HEK293 (cell line): Measurements from ENCODE around the gene TNIP1.

Experiments used
- CTCF ChIA-PET: fragments of 350-600 bp; formaldehyde crosslinking; extraction: SDS; loops from one replicate; lab custom pipeline; 2021; ENCODE audit warnings: antibody characterized with exemption; lab: Yijun Ruan, JAX
- POLR2A ChIA-PET: fragments of 300-600 bp; formaldehyde crosslinking; extraction: SDS; loops from one replicate; lab custom pipeline; 2020; ENCODE audit warnings: antibody characterized with exemption, inconsistent platforms; lab: Yijun Ruan, JAX
- H3K27ac ChIP-seq: fragments of 200-500 bp; sonication (Bioruptor generic); 2 replicates; pipeline ENCODE4 v1.5.1; 2014; ENCODE audit warnings: low read depth, low read length, control low read depth, inconsistent platforms; ENCODE audit errors: extremely low read depth
- H3K36me3 ChIP-seq, 2 experiments: fragments of 200-500 bp in 1 of 2; sonication (Bioruptor generic) in 1 of 2; 1 replicate in 1 of 2; 2 replicates in 1 of 2; pipeline ENCODE4 v1.5.1; 2014 to 2017; ENCODE audit warnings: inconsistent platforms in 2 of 2, low read length in 2 of 2; ENCODE audit not compliant: control insufficient read depth in 2 of 2, insufficient read depth in 1 of 2
- H3K4me1 ChIP-seq: fragments of 200-500 bp; sonication (Bioruptor generic); 2 replicates; pipeline ENCODE4 v1.5.1; 2014; ENCODE audit warnings: mild to moderate bottlenecking, low read length, inconsistent platforms; ENCODE audit not compliant: control insufficient read depth, insufficient read depth
- H3K4me3 ChIP-seq: 2 replicates; pipeline ENCODE4 v1.5.1; 2011; ENCODE audit warnings: low read depth, mild to moderate bottlenecking, control low read depth, low read length, moderate library complexity
- H3K9me3 ChIP-seq: fragments of 200-500 bp; sonication (Bioruptor generic); 2 replicates; pipeline ENCODE4 v1.5.1; 2014; ENCODE audit warnings: low read depth, low read length, inconsistent platforms; ENCODE audit not compliant: control insufficient read depth, insufficient read depth
- KLF1 ChIP-seq: fragments of 450-650 bp; formaldehyde crosslinking; IDR thresholded peaks from 2 replicates; pipeline ENCODE4 v1.5.1; 2016; ENCODE audit warnings: missing biosample characterization, missing genetic modification characterization
- MEIS1 ChIP-seq: sonication (generic); formaldehyde crosslinking; IDR thresholded peaks from 2 replicates; pipeline ENCODE4 v1.8.1; 2022; ENCODE audit warnings: missing genetic modification reagents, mild to moderate bottlenecking, borderline replicate concordance
- MYNN ChIP-seq: fragments of 450-650 bp; formaldehyde crosslinking; IDR thresholded peaks from 2 replicates; pipeline ENCODE4 v1.5.1; 2016; ENCODE audit warnings: missing biosample characterization, missing genetic modification characterization, borderline replicate concordance
- MZF1 ChIP-seq: fragments of 450-650 bp; formaldehyde crosslinking; IDR thresholded peaks from 2 replicates; pipeline ENCODE4 v1.5.1; 2017; ENCODE audit warnings: missing biosample characterization, missing genetic modification characterization, borderline replicate concordance
- SP3 ChIP-seq: fragments of 450-650 bp; formaldehyde crosslinking; IDR thresholded peaks from 2 replicates; pipeline ENCODE4 v1.5.1; 2016; ENCODE audit warnings: missing biosample characterization, missing genetic modification characterization
- ZNF175 ChIP-seq: fragments of 450-650 bp; formaldehyde crosslinking; IDR thresholded peaks from 2 replicates; pipeline ENCODE4 v1.5.1; 2016; ENCODE audit warnings: missing biosample characterization, missing genetic modification characterization
- ZNF221 ChIP-seq: fragments of 450-650 bp; formaldehyde crosslinking; IDR thresholded peaks from 2 replicates; pipeline ENCODE4 v1.5.1; 2017; ENCODE audit warnings: missing biosample characterization, missing genetic modification characterization, borderline replicate concordance
- ZNF266 ChIP-seq: fragments of 450-650 bp; formaldehyde crosslinking; IDR thresholded peaks from 2 replicates; pipeline ENCODE4 v1.5.1; 2016; ENCODE audit warnings: missing biosample characterization, missing genetic modification characterization, low read depth
- ZNF341 ChIP-seq: fragments of 450-650 bp; formaldehyde crosslinking; IDR thresholded peaks from 2 replicates; pipeline ENCODE4; 2016; ENCODE audit warnings: low read depth, missing biosample characterization, missing genetic modification characterization
- ZNF398 ChIP-seq: fragments of 450-650 bp; formaldehyde crosslinking; IDR thresholded peaks from 2 replicates; pipeline ENCODE4 v1.5.1; 2017; ENCODE audit warnings: missing biosample characterization, missing genetic modification characterization
- ZNF473 ChIP-seq: fragments of 450-650 bp; formaldehyde crosslinking; IDR thresholded peaks from 2 replicates; pipeline ENCODE4 v1.5.1; 2017; ENCODE audit warnings: missing biosample characterization, missing genetic modification characterization
- ZNF501 ChIP-seq: fragments of 450-650 bp; formaldehyde crosslinking; IDR thresholded peaks from 2 replicates; pipeline ENCODE4 v1.5.1; 2016; ENCODE audit warnings: missing biosample characterization, missing genetic modification characterization
- ZNF560 ChIP-seq: fragments of 450-650 bp; formaldehyde crosslinking; IDR thresholded peaks from 2 replicates; pipeline ENCODE4 v1.5.1; 2017; ENCODE audit warnings: missing biosample characterization, missing genetic modification characterization, borderline replicate concordance
- ZNF571 ChIP-seq: fragments of 450-650 bp; formaldehyde crosslinking; IDR thresholded peaks from 2 replicates; pipeline ENCODE4 v1.5.0; 2017; ENCODE audit warnings: missing biosample characterization, missing genetic modification characterization
- ZNF785 ChIP-seq: fragments of 450-650 bp; formaldehyde crosslinking; IDR thresholded peaks from 2 replicates; pipeline ENCODE4 v1.5.1; 2016; ENCODE audit warnings: missing biosample characterization, missing genetic modification characterization
- ZNF791 ChIP-seq: fragments of 450-650 bp; formaldehyde crosslinking; IDR thresholded peaks from 2 replicates; pipeline ENCODE4 v1.5.1; 2016; ENCODE audit warnings: missing biosample characterization, missing genetic modification characterization
- ZNF830 ChIP-seq: fragments of 450-650 bp; IDR thresholded peaks from 2 replicates; pipeline ENCODE4 v1.5.0; 2018; ENCODE audit warnings: missing biosample characterization, missing genetic modification characterization, low read depth, mild to moderate bottlenecking, moderate library complexity
- ZSCAN23 ChIP-seq: fragments of 450-650 bp; formaldehyde crosslinking; IDR thresholded peaks from 2 replicates; pipeline ENCODE4 v1.5.1; 2016; ENCODE audit warnings: missing biosample characterization, missing genetic modification characterization
- TF ChIP-seq, protein P1 (sequence below): fragments of 450-650 bp; formaldehyde crosslinking; IDR thresholded peaks from 2 replicates; pipeline ENCODE4 v1.5.1; 2017; ENCODE audit warnings: missing biosample characterization, mild to moderate bottlenecking, missing genetic modification characterization, moderate library complexity
- TF ChIP-seq, protein P2 (sequence below): fragments of 450-650 bp; formaldehyde crosslinking; IDR thresholded peaks from 2 replicates; pipeline ENCODE4 v1.5.1; 2016; ENCODE audit warnings: missing biosample characterization, missing genetic modification characterization
- TF ChIP-seq, protein P3 (sequence below): fragments of 450-650 bp; formaldehyde crosslinking; IDR thresholded peaks from 2 replicates; pipeline ENCODE4 v1.5.1; 2017; ENCODE audit warnings: missing biosample characterization, missing genetic modification characterization
- TF ChIP-seq, protein P4 (sequence below): fragments of 450-650 bp; formaldehyde crosslinking; IDR thresholded peaks from 2 replicates; pipeline ENCODE4; 2016; ENCODE audit warnings: missing biosample characterization, missing genetic modification characterization
- TF ChIP-seq, protein P5 (sequence below): fragments of 450-650 bp; formaldehyde crosslinking; IDR thresholded peaks from 2 replicates; pipeline ENCODE4 v1.5.1; 2016; ENCODE audit warnings: missing biosample characterization, missing genetic modification characterization
- TF ChIP-seq, protein P6 (sequence below): fragments of 450-650 bp; formaldehyde crosslinking; IDR thresholded peaks from 2 replicates; pipeline ENCODE4 v1.5.1; 2016; ENCODE audit warnings: missing biosample characterization, missing genetic modification characterization

TNIP1 gene

DNA sequence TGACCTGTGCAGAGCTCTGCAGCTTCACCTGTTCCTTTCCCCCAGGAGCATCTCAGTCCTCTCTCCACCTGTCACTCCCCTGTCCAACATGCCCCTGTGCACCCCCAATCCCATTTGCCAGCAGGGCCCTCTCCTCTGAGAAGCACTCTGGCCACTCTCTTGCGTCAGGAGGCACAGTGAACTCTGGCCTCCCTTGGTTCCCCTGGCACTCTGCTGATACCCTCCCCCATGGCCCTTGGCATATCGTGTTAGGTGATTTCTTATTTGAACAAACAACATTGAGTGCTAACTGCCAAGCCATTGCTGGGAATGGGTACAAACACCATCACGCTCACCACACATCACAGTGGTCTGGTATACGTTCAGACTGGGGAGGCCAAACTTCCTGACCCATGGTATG is 20.9 kb upstream of the TNIP1 start (continued):
- TF ChIP-seq, protein P1, sequence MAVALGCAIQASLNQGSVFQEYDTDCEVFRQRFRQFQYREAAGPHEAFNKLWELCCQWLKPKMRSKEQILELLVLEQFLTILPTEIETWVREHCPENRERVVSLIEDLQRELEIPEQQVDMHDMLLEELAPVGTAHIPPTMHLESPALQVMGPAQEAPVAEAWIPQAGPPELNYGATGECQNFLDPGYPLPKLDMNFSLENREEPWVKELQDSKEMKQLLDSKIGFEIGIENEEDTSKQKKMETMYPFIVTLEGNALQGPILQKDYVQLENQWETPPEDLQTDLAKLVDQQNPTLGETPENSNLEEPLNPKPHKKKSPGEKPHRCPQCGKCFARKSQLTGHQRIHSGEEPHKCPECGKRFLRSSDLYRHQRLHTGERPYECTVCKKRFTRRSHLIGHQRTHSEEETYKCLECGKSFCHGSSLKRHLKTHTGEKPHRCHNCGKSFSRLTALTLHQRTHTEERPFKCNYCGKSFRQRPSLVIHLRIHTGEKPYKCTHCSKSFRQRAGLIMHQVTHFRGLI (tag by site-specific recombination), result no peak
- TF ChIP-seq SP3 (tag by site-specific recombination) (no peak), ZNF341 (no peak), ZNF785 (tag by site-specific recombination) (no peak)
- TF ChIP-seq, protein P2, sequence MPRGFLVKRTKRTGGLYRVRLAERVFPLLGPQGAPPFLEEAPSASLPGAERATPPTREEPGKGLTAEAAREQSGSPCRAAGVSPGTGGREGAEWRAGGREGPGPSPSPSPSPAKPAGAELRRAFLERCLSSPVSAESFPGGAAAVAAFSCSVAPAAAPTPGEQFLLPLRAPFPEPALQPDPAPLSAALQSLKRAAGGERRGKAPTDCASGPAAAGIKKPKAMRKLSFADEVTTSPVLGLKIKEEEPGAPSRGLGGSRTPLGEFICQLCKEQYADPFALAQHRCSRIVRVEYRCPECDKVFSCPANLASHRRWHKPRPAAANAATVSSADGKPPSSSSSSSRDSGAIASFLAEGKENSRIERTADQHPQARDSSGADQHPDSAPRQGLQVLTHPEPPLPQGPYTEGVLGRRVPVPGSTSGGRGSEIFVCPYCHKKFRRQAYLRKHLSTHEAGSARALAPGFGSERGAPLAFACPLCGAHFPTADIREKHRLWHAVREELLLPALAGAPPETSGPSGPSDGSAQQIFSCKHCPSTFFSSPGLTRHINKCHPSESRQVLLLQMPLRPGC, result no peak

- CTCF ChIA-PET, result no interaction called here
Observed at GRCh38 chr5:151101151-151101550, 20.3 kb upstream of the TNIP1 start.

DNA sequence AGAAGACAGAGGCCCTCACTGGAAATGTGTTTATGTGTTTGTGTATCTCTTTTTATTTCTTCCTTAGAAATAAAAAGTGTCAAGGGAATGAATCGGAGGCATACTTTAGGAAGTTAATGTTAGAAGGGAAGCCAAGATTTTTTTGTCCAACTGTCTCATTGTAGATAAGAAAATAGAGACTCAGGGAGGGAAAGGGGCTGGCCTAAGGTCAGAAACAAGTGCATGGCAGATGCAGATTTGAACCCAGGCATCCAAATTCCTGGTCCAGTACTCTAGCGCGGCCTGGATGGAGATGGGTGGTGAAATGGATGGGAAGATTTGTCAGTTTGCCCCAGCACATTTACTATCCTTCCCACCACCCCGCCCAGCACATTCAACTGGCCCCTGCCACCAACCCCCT is 19.8 kb upstream of the TNIP1 start:
- POLR2A ChIA-PET, result no interaction called here

More at GRCh38 chr5:151101151-151101550, 20.3 kb upstream of the TNIP1 start:
- TF ChIP-seq ZNF571 (no peak), ZNF785 (tag by site-specific recombination) (no peak), ZNF221 (tag by site-specific recombination) (no peak), MZF1 (no peak), KLF1 (tag by site-specific recombination) (no peak), ZNF830 (tag by site-specific recombination) (no peak), ZNF175 (no peak), ZSCAN23 (tag by site-specific recombination) (no peak), ZNF266 (tag by site-specific recombination) (no peak), ZNF473 (tag by site-specific recombination) (no peak), MEIS1 (CRISPR knock-in tag) (no peak), MYNN (tag by site-specific recombination) (no peak), ZNF560 (no peak)
- TF ChIP-seq, protein P3, sequence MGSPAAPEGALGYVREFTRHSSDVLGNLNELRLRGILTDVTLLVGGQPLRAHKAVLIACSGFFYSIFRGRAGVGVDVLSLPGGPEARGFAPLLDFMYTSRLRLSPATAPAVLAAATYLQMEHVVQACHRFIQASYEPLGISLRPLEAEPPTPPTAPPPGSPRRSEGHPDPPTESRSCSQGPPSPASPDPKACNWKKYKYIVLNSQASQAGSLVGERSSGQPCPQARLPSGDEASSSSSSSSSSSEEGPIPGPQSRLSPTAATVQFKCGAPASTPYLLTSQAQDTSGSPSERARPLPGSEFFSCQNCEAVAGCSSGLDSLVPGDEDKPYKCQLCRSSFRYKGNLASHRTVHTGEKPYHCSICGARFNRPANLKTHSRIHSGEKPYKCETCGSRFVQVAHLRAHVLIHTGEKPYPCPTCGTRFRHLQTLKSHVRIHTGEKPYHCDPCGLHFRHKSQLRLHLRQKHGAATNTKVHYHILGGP (tag by site-specific recombination), result no peak
- TF ChIP-seq, protein P4, sequence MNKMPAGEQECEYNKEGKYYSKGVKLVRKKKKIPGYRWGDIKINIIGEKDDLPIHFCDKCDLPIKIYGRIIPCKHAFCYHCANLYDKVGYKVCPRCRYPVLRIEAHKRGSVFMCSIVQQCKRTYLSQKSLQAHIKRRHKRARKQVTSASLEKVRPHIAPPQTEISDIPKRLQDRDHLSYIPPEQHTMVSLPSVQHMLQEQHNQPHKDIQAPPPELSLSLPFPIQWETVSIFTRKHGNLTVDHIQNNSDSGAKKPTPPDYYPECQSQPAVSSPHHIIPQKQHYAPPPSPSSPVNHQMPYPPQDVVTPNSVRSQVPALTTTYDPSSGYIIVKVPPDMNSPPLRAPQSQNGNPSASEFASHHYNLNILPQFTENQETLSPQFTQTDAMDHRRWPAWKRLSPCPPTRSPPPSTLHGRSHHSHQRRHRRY (tag by site-specific recombination), result no peak
- POLR2A ChIA-PET, result no interaction called here
- no peak overlapping the region for H3K27ac ChIP-seq
- H3K36me3 ChIP-seq, result peaks cover 0 to 54% of the 10 kb centered on the region in 2 experiments; a peak in 2 of 3 replicates
- H3K4me3 ChIP-seq, result no peak overlapping the region
- no peaks in the 10 kb centered on the region for H3K9me3 ChIP-seq
- no peaks in the 10 kb centered on the region for H3K4me1 ChIP-seq

More for the DNA sequence above, 19.8 kb upstream of the TNIP1 start:
- H3K4me3 ChIP-seq, result no peak overlapping the region
- CTCF ChIA-PET, result interaction anchor here (2.5 kb wide), 1 partner anchor 15 kb away, joined by 19 read pairs; no protein-coding TSS in a partner anchor
- H3K9me3 ChIP-seq, result no peaks in the 10 kb centered on the region
- H3K36me3 ChIP-seq, result peaks cover 0 to 49% of the 10 kb centered on the region in 2 experiments; a peak in 2 of 3 replicates
- no peak for TF ChIP-seq ZNF791 (tag by site-specific recombination)
- TF ChIP-seq, protein P5, sequence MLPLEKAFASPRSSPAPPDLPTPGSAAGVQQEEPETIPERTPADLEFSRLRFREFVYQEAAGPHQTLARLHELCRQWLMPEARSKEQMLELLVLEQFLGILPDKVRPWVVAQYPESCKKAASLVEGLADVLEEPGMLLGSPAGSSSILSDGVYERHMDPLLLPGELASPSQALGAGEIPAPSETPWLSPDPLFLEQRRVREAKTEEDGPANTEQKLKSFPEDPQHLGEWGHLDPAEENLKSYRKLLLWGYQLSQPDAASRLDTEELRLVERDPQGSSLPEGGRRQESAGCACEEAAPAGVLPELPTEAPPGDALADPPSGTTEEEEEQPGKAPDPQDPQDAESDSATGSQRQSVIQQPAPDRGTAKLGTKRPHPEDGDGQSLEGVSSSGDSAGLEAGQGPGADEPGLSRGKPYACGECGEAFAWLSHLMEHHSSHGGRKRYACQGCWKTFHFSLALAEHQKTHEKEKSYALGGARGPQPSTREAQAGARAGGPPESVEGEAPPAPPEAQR (tag by site-specific recombination), result no peak
- TF ChIP-seq ZNF473 (tag by site-specific recombination), result no peak
- TF ChIP-seq, protein P6, sequence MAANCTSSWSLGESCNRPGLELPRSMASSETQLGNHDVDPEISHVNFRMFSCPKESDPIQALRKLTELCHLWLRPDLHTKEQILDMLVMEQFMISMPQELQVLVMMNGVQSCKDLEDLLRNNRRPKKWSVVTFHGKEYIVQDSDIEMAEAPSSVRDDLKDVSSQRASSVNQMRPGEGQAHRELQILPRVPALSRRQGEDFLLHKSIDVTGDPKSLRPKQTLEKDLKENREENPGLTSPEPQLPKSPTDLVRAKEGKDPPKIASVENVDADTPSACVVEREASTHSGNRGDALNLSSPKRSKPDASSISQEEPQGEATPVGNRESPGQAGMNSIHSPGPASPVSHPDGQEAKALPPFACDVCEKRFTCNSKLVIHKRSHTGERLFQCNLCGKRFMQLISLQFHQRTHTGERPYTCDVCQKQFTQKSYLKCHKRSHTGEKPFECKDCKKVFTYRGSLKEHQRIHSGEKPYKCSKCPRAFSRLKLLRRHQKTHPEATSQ (tag by site-specific recombination), result no peak
- no peak for TF ChIP-seq ZNF398
- TF ChIP-seq ZNF501, result no peak
- H3K27ac ChIP-seq, result no peak overlapping the region
- no peaks in the 10 kb centered on the region for H3K4me1 ChIP-seq
